HG03064 (cell line): ENCODE results near the gene UBE4B.
"Not testable (repeated sequence)": the region's sequence is repeated elsewhere in the genome, so short reads cannot be mapped to it uniquely, and the experiment has no call there.

Experiments
- ATAC-seq: cut with Tn5 transposase; IDR thresholded peaks from one replicate; pipeline ENCODE4 v1.9.1; 2021; ENCODE audit warnings: low read depth; ENCODE audit not compliant: unreplicated experiment

Gene UBE4B

GRCh38 chr1:10032590-10033358 is at the start of gene UBE4B:
Gene UBE4B, plus strand, starts transcription at chr1:10032958. Its CDS starts 713 bp downstream, at chr1:10033671.
- ATAC-seq = peak; percentile 94

- no peak for ATAC-seq
These were observed 48.5 kb upstream of the UBE4B start for GRCh38 chr1:9984253-9984652.

- no peak for ATAC-seq
These were observed 47.8 kb upstream of the UBE4B start for GRCh38 chr1:9985001-9985400.

GRCh38 chr1:9989773-9990172 is 43.0 kb upstream of the UBE4B start:
- ATAC-seq = no peak

GRCh38 chr1:9990944-9991343 is 41.8 kb upstream of the UBE4B start:
- ATAC-seq = no peak

GRCh38 chr1:9992910-9993309 is 39.8 kb upstream of the UBE4B start:
- ATAC-seq = no peak

- ATAC-seq = no peak
These were observed 39.1 kb upstream of the UBE4B start for GRCh38 chr1:9993561-9994075.

- no peak for ATAC-seq
These were observed 35.9 kb upstream of the UBE4B start, which contains the start of gene RBP7 for GRCh38 chr1:9996624-9997582. Gene RBP7, plus strand, starts transcription at chr1:9997228. Its CDS starts 31 bp downstream, at chr1:9997259.

- no peak for ATAC-seq
These were observed 31.6 kb upstream of the UBE4B start for GRCh38 chr1:10001016-10001665.

- ATAC-seq = not testable (repeated sequence)
These were observed 27.5 kb upstream of the UBE4B start for GRCh38 chr1:10005248-10005647.

- ATAC-seq = no peak
These were observed 25.6 kb upstream of the UBE4B start for GRCh38 chr1:10007169-10007568.

GRCh38 chr1:10014016-10014415 is 18.7 kb upstream of the UBE4B start:
- ATAC-seq = no peak

- no peak for ATAC-seq
These were observed 13.2 kb upstream of the UBE4B start for GRCh38 chr1:10019561-10019960.

GRCh38 chr1:10020086-10020485 is 12.7 kb upstream of the UBE4B start:
- no peak for ATAC-seq

- not testable (repeated sequence) for ATAC-seq
These were observed 12.1 kb upstream of the UBE4B start for GRCh38 chr1:10020678-10021077.

GRCh38 chr1:10021992-10022391 is 10.8 kb upstream of the UBE4B start:
- not testable (repeated sequence) for ATAC-seq

- no peak for ATAC-seq
These were observed 10.1 kb upstream of the UBE4B start for GRCh38 chr1:10022656-10023055.

GRCh38 chr1:10025354-10025753 is 7.4 kb upstream of the UBE4B start:
- ATAC-seq = no peak

- ATAC-seq = no peak
These were observed 5.7 kb upstream of the UBE4B start for GRCh38 chr1:10027027-10027426.

- ATAC-seq = not testable (repeated sequence)
These were observed 3.7 kb upstream of the UBE4B start for GRCh38 chr1:10028956-10029500.
